GM19438 (cell line): Measurements from ENCODE around the gene DYRK3.

ENCODE experiments used
- ATAC-seq: cut with Tn5 transposase; IDR thresholded peaks from one replicate; pipeline ENCODE4 v1.9.1; 2021; ENCODE audit warnings: low read depth; ENCODE audit not compliant: unreplicated experiment

The DYRK3 gene

DNA sequence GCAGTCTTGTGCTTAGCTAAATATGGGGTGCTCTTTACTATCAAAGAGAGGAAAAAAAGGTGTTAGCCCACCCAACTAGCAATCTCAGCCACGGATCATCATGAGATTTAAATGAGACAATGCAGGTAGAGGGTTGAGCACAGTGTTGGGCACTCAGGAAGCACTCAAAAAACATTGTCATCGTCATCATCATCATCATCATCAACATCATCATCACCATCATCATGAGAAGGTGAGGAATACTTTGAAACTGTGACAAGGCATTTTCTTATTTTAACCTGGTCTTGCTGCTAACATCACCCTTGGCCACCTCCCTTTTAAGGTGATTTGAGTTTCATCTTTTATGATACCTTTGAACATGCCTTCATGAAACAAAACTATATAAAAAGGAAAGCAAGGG, 46.0 kb downstream of the DYRK3 start:
- no peak for ATAC-seq

DNA sequence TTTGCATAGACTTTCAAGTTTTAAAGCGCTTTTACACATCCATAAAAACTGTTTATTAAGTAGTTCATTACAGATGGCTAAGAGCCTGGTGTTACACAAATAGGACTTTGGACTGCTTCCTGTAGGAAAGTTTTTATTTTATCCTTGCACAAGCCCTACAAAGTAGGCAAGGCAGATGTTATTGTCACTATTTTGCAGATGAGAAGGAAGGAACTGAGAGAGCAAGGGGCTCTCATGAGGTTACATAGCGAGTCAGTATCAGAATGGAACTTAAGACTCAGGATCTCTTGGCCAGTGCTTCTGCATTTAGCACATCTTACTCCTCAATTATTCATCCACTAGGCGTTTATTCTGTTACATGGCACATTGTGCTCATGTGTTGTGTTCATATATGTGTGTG, 46.8 kb downstream of the DYRK3 start:
- no peak for ATAC-seq

- no peak for ATAC-seq
Measured at GRCh38 chr1:206683313-206683712, 48.0 kb downstream of the DYRK3 start.

- no peak for ATAC-seq
Measured at GRCh38 chr1:206684003-206684402, 48.7 kb downstream of the DYRK3 start.

DNA sequence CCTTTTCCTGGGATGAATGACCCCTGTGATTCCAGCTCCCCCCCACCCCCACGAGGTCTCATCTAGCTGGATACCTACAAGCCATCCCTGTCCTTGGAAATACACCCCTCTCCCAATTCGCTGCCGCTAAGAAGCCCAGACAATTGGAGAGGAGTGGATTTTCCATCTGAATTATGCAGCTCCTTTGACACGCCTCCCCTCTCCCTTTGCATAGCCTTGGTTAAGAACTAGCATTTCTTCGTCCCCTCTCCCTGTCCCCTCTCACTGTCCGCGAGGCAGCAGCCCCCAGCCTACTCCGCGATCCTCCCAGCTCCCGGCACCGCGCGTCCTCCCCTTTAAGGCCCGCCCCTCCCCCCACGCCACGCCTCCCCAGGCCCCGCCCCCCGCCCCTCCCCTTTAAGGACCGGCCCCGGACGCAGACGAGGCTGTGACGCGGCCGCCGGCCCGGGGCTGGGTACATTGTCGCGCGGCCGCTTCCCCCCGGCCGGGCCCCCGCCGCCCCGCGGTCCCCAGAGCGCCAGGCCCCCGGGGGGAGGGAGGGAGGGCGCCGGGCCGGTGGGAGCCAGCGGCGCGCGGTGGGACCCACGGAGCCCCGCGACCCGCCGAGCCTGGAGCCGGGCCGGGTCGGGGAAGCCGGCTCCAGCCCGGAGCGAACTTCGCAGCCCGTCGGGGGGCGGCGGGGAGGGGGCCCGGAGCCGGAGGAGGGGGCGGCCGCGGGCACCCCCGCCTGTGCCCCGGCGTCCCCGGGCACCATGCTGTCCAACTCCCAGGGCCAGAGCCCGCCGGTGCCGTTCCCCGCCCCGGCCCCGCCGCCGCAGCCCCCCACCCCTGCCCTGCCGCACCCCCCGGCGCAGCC, 49.4 kb downstream of the DYRK3 start, which contains the start of gene MAPKAPK2:
TSS of gene MAPKAPK2 (plus strand) at position 428 of the 856 bp plus-strand sequence. CDS start at position 753, 325 bp downstream.
- ATAC-seq, result peak; percentile 44

- ATAC-seq, result no peak
Measured at GRCh38 chr1:206685334-206685768, 50.0 kb downstream of the DYRK3 start.

DNA sequence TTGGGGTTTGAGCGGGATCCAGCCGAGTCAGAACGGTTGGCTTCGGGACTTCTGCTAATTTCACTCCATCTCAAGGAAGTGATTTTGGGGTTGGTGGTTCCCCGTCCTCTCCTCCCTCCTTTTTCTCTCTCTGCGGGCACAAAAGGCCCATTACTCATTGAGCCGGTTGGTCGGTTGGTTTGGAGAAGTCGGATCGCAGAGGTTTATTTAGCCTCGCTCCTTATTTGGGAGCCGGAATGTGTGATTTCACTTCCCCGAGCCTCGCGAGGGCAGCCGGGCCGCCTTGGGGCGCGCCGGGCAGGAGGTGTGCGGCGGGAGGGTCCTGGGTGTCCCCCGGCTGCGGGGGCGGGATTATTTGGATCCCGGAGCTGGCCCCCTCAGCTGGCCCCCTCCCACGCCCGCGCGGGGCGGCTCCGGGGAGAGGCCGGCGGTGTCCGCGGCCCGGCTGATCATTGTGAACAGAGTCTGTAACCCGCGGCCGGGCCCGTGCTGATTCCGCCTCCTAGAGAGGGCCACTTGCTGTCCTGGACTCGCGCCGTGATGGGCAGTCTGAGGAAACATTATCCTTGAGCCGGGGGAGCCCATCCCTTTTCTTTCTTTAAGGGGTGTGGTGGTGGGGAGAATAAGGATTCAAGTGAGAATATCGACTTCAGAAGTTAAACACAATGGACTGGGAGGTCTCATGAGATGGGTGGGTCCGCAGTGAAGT, 50.6 kb downstream of the DYRK3 start:
- no peak for ATAC-seq

DNA sequence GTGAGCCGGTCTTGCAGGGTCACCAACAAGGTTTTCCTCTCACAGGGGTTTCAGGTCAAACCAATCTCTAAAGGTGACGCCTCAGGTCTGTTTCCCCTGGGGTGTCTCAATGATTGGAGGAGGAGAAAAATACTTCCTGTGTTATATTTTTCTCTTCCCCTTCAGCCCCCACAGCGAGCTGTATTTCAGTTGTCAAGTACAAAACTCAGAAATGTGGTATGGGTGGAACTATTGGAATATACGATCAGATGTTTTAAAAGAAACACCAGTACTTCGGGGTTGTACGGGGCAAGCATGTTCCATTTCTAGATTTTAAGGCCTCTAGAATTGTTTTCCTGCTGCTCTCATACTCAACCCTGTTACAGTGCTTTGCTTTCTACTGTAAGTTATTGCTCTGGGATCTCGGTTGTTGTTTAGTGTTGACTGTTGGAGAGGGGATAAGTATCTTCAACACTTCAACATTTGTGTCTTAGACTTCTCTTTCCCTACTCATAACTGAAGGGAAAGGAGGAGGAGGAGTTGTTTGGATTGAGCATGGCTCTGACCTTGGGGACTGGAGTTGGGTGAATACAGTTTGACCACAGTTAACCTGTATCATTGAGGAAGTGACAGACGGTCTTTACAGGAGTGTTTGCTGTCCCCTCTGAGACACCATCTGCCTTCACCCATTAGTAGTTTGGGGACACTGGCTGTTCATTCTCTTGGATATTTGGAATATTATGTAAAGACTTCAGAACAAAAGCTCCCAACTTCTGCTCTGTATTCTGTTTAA, 51.3 kb downstream of the DYRK3 start:
- no peak for ATAC-seq

DNA sequence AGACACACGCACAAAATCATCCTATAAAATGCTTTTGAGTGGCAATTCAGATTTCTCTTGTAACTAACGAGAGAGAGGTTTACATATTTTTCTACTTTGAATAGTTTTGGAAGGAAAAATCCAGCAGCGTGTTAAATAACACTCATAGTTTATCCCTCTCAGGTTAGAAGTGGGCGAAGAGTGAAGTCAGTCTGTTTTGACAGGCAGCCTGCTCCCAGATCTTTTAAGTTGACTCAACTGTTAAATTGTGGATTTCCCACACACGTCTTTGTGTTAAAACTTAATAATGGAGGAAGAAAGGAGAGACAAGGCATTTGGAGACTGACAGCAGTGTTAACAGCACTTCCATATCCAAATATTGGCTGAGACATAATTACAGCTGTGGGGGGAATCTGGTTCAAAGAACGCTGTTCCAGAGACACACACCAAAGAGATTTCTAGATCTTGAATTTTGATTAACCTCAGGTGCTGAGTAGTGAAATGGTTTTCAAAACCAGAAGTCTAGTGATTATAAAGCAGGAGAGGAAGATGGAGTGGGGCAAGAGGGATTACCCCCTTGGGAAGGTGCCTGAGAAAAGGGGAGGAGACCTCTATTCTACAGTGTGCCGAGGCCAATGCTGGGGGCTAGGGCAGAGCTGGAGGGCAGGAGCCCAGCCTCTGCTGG, 52.0 kb downstream of the DYRK3 start:
- no peak for ATAC-seq

DNA sequence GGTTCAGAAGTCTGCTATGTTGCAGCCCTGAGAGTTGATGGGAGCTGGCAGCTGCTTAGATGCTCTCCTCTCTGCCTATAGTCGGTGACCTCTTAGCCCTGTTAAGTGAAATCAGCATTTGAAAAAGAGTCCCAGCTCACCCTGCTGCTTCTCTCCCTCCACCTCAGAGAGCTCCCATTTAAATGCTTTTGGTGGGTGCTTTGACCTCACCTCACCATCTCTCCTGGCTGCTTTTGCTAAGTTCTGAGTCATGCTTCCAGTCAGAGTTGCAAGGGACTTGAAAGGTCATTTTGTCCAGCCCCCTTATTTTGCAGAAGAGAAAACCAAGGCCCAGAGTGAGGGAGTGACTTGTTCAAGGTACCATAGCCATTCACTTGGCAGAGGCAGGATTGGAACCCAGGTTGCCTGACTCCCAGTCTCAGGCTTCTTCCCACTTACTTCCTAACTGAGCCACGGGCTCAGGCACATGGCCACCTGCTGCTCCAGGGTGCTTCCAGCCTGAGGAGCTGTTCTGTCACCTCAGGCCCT, 52.6 kb downstream of the DYRK3 start:
- ATAC-seq, result no peak

GRCh38 chr1:206690516-206690915, 55.2 kb downstream of the DYRK3 start:
- no peak for ATAC-seq

DNA sequence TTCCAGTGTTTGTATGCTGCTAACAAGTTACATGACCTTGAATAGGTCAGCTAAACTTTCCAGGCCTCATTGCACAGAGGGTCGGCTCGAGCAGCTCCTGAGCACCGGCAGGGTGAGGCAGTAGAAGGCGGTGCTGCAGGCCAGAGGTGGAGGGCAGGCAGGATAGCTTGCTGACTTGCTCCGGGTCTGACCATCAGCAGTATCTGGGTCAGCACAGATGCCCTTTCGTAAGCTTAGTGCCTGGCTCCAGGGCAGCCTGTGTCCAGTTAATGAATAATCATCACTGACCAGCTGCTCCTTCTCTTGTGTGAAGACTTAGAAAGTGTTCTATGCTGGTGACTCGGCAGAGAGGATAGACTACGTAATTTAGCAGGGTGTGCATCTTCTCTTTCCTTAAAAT, 56.3 kb downstream of the DYRK3 start:
- ATAC-seq, result no peak

- no peak for ATAC-seq
Measured at GRCh38 chr1:206693029-206693428, 57.7 kb downstream of the DYRK3 start.

GRCh38 chr1:206693592-206693991, 58.3 kb downstream of the DYRK3 start:
- no peak for ATAC-seq

DNA sequence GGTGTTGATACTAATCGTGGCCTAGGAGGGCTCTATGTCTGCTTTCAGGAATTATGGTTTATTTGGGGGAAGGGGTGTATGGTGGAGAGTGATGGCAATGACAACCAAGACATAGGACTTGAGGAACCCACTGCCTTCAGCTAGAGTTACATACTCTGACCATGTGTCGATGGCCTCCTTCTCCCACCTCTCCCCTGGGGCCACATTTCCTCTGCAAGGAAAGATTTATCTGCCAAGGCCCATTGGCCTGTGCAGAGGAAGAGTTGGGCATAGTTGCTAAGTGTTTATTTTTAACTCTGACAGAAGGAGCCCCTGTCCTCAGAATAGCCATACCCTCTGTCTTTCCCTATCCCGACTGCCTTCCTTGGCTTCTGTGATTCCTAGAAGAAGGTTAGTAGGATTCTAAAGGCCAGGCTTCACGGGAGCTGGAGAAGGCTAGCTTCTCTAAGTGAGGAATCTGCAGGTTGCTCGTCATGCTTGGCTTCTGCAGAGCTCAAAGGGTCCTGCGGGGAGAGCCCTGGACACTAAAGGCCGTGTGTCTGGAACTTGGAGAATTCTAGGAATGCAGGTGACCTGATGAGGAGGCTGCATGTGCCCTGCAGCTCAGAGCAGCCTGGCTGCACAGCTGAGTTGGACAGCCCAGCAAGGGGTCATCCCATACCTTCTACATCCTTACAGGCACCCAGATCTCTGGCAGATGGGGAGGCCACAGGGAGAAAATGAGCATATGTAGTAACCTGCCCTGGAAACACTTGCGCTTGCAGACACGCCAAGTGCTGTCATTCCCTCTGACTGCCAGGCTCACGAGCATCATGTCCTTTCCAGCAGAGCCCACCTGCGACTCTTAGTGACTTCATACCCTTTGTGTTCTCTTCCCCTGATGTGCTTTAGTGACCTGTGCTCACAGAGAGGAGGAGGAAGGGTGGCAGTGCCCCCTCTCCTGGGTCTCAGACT, 59.1 kb downstream of the DYRK3 start:
- no peak for ATAC-seq

DNA sequence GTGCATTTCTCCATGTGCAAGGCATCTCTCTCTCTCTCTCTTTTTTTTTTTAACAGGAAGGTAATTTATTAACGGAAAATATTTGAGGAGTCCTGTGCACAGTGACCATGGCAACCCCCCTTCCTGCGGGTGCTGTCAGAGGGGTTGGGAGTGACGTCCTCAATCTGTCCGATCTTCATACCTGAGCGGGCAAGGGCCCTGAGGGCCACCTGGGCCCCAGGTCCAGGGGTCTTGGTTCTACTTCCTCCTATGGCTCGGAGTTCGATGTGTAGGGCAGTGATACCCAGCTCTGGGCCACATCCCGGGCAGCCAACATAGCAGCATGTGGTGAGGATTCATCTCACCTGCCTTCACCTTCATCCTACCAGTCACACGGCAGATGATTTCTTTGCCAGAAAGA, 60.4 kb downstream of the DYRK3 start:
- no peak for ATAC-seq

GRCh38 chr1:206696812-206697585, 61.7 kb downstream of the DYRK3 start:
- ATAC-seq, result no peak

- no peak for ATAC-seq
Measured at GRCh38 chr1:206698011-206698410, 62.7 kb downstream of the DYRK3 start.
